H1 (cell line): ENCODE data around the gene ARHGEF7. TPM values are rescaled to one million over a fixed set of nuclear protein-coding genes. Genes with fewer than 3 reads are reported as not detected.
A peak's percentile ranks its signal among the peaks of the same experiment; 100 is the strongest.

ENCODE experiments used
- CHD7 ChIP-seq: fragments of 300-600 bp; sonication (generic); IDR thresholded peaks from 2 replicates; pipeline ENCODE4 v1.7.1; 2012; ENCODE audit warnings: low read length, moderate library complexity, mild to moderate bottlenecking, inconsistent platforms; ENCODE audit not compliant: insufficient replicate concordance
- EP300 ChIP-seq, 2 experiments: IDR thresholded peaks; 1 replicate in 1 of 2; 2 replicates in 1 of 2; pipeline ENCODE4 v1.6.1; 2011 to 2012; ENCODE audit warnings: low read depth in 2 of 2, low read length in 2 of 2, mild to moderate bottlenecking in 2 of 2, borderline replicate concordance in 1 of 2, inconsistent platforms in 1 of 2, moderate library complexity in 1 of 2
- HDAC2 ChIP-seq, 2 experiments: fragments of 300-600 bp in 1 of 2; sonication (generic) in 1 of 2; IDR thresholded peaks; 2 replicates each; pipeline ENCODE4 v1.6.1; 2011 to 2012; ENCODE audit warnings: low read depth in 2 of 2, low read length in 2 of 2, mild to moderate bottlenecking in 2 of 2, moderate library complexity in 2 of 2, borderline replicate concordance in 1 of 2, inconsistent platforms in 1 of 2
- HDAC6 ChIP-seq: IDR thresholded peaks from one replicate; pipeline ENCODE4 v1.7.1; 2012; ENCODE audit warnings: low read depth, mild to moderate bottlenecking, inconsistent platforms, low read length, moderate library complexity
- PHF8 ChIP-seq: fragments of 200-600 bp; sonication (generic); conservative IDR thresholded peaks from 2 replicates; pipeline ENCODE4 v1.7.1; 2012; ENCODE audit warnings: low read depth, mild to moderate bottlenecking, inconsistent platforms, low read length, moderate library complexity
- RAD21 ChIP-seq, 2 experiments: IDR thresholded peaks in 1 of 2; conservative IDR thresholded peaks in 1 of 2; 2 replicates each; pipeline ENCODE4 v1.6.1; 2011; ENCODE audit warnings: low read depth in 2 of 2, low read length in 2 of 2, improper control_type of control experiment in 1 of 2, inconsistent platforms in 1 of 2, mild to moderate bottlenecking in 1 of 2, moderate library complexity in 1 of 2
- RBBP5 ChIP-seq: IDR thresholded peaks from 2 replicates; pipeline ENCODE4 v1.7.1; 2012; ENCODE audit warnings: low read depth, mild to moderate bottlenecking, inconsistent platforms, low read length, moderate library complexity, borderline replicate concordance
- TBP ChIP-seq: IDR thresholded peaks from 2 replicates; pipeline ENCODE4 v1.6.1; 2011; ENCODE audit warnings: low read depth, low read length, improper control_type of control experiment
- TCF12 ChIP-seq: IDR thresholded peaks from 2 replicates; pipeline ENCODE4 v1.6.1; 2011; ENCODE audit warnings: low read depth, mild to moderate bottlenecking, low read length
- polyA plus RNA-seq, 7 experiments: library from polyadenylated mRNA; depleted of rRNA in 3 of 7; stranded (reverse) in 5 of 7; unstranded in 2 of 7; fragments of >200 nt in 5 of 7; fragments of 200-250 nt in 2 of 7; gene quantifications; 1 replicate in 5 of 7; 2 replicates in 1 of 7; 4 replicates in 1 of 7; pipeline versions ENCODE4 v1.2.1 to v1.2.3, GENCODE V29; 2011 to 2013; ENCODE audit warnings: missing spikeins in 2 of 7, mixed read lengths in 2 of 7
- total RNA-seq: library from RNA; stranded (reverse); fragmentation: NEBNext Ultra II Directional; extraction: Animal tissue kit (Norgen Biotek cat#: 25700); gene quantifications from 2 replicates; pipeline ENCODE4 v1.2.1, GENCODE V29; 2021

ARHGEF7 gene
- total and polyA plus RNA-seq, 2 of the 8 experiments (the other 6 are each of a cell fraction or from before 2014, with no cell fraction given) = 26.2 to 56.5 TPM

GRCh38 chr13:111153279-111153976, 38.3 kb downstream of the ARHGEF7 start (continued):
- TF ChIP-seq HDAC6 = no peak
- peak; percentile 88 for TF ChIP-seq RBBP5
- no peak for TF ChIP-seq CHD7
- TF ChIP-seq RAD21 (IDR thresholded peaks at IDR 0.05 in 1 of 2, conservative IDR thresholded peaks at IDR 0.05 in 1 of 2; ENCODE audit: low read depth in 2 of 2, low read length in 2 of 2) = peak in 1 of 2 experiments; percentile 41; a peak in 2 of 4 replicates
- TF ChIP-seq TBP = peak; percentile 87
- no peak for TF ChIP-seq EP300 (IDR thresholded peaks at IDR 0.05; ENCODE audit: borderline replicate concordance in 1 of 2, low read depth in 2 of 2, low read length in 2 of 2)
- TF ChIP-seq PHF8 = peak; percentile 97
- TF ChIP-seq TCF12 = 0 out of 2 replicates have a peak, but pooled peaks have one; percentile 41
- TF ChIP-seq HDAC2 (IDR thresholded peaks at IDR 0.05; ENCODE audit: borderline replicate concordance in 1 of 2, low read depth in 2 of 2, low read length in 2 of 2) = no peak; a peak in 1 of 4 replicates
